HFFc6 (cell line): Measurements from ENCODE around the gene TMC6. TPM values are rescaled to one million over a fixed set of nuclear protein-coding genes. Genes with fewer than 3 reads are reported as not detected.

Experiments used
- DNase-seq: peaks from one replicate; pipeline ENCODE4 v3.0.0-alpha.2; 2018
- H3K27ac Mint-ChIP-seq: 2 replicates; pipeline ENCODE4 v1.8.0; 2020; ENCODE audit warnings: mild to moderate bottlenecking, mixed read lengths
- H3K27me3 Mint-ChIP-seq: 2 replicates; pipeline ENCODE4 v1.8.0; 2021; ENCODE audit warnings: mild to moderate bottlenecking, moderate library complexity, mixed read lengths; ENCODE audit not compliant: insufficient read depth
- H3K36me3 Mint-ChIP-seq: 2 replicates; pipeline ENCODE4 v1.8.0; 2021; ENCODE audit warnings: low read depth, mixed read lengths
- H3K4me1 Mint-ChIP-seq: 2 replicates; pipeline ENCODE4 v1.8.0; 2020; ENCODE audit warnings: low read depth, mixed read lengths
- H3K4me3 Mint-ChIP-seq: 2 replicates; pipeline ENCODE4 v1.8.0; 2020; ENCODE audit warnings: mild to moderate bottlenecking, moderate library complexity, mixed read lengths
- H3K9me3 Mint-ChIP-seq: 2 replicates; pipeline ENCODE4 v1.8.0; 2020; ENCODE audit warnings: mild to moderate bottlenecking, mixed read lengths
- total RNA-seq, 6 experiments: library from RNA; stranded (reverse); fragmentation: NEBNext Ultra II Directional; extraction: Animal tissue kit (Norgen Biotek cat#: 25700); gene quantifications; 2 replicates in 1 of 6; 3 replicates in 5 of 6; pipeline ENCODE4 v1.2.3, GENCODE V29; 2021
- TF ChIP-seq, protein P1 (sequence below): fragments of 200-600 bp; sonication (generic); IDR thresholded peaks from 2 replicates; pipeline ENCODE4 v1.5.0; 2021; ENCODE audit warnings: antibody characterized with exemption, mild to moderate bottlenecking

The TMC6 gene
- total RNA-seq, 6 experiments from 2014 or later, result 0.20 to 0.59 TPM; not detected in 4

DNA sequence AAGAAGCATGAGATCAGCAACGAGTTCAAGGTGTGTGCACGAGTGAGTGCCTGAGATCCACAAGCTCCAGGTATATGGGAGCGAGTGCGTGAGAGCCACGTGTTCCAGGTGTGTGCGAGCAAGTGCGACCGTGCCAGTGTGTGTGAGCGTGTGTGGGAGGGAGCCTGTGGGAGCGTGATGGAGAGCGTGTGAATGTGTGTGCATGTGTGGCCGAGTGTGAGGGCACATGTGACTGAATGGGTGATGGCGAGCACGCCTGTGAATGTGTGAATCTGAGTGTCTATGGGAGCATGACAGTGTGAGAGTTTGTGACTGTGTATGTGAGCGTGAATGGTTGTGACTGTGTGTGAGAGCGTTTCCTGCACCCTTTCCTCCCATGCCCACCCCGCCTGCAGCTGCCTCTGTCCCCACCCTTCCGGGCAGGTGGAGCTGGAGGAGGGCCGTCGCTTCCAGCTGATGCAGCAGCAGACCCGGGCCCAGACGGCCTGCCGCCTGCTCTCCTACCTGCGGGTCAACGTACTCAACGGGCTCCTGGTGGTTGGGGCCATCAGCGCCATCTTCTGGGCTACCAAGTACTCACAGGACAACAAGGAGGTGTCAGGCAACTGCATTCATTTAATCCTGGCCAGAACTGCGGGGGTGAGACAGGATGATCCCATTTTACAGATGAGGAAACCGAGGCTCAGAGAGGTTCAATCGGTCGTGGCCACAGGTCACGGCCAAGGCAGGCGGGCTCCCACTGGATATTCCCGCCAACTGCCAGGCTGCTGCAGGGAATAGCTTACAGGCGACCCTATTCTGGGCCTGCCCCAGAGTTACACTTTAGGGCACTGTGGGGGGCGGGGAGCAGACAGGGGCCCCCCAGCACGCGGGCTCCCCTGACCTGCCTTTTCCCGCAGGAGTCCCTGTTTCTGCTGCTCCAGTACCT, 5.7 kb upstream of the TMC6 start:
- no peaks in the 10 kb centered on the region for H3K9me3 Mint-ChIP-seq
- no peak overlapping the region for H3K4me3 Mint-ChIP-seq
- TF ChIP-seq, protein P1, sequence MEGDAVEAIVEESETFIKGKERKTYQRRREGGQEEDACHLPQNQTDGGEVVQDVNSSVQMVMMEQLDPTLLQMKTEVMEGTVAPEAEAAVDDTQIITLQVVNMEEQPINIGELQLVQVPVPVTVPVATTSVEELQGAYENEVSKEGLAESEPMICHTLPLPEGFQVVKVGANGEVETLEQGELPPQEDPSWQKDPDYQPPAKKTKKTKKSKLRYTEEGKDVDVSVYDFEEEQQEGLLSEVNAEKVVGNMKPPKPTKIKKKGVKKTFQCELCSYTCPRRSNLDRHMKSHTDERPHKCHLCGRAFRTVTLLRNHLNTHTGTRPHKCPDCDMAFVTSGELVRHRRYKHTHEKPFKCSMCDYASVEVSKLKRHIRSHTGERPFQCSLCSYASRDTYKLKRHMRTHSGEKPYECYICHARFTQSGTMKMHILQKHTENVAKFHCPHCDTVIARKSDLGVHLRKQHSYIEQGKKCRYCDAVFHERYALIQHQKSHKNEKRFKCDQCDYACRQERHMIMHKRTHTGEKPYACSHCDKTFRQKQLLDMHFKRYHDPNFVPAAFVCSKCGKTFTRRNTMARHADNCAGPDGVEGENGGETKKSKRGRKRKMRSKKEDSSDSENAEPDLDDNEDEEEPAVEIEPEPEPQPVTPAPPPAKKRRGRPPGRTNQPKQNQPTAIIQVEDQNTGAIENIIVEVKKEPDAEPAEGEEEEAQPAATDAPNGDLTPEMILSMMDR, result peak; percentile 64; the same call in 1 of the 2 replicates
- no peaks in the 10 kb centered on the region for H3K36me3 Mint-ChIP-seq
- H3K27ac Mint-ChIP-seq, result no peak overlapping the region
- H3K27me3 Mint-ChIP-seq, result peaks cover 20% of the 10 kb centered on the region
- DNase-seq, result no peak
- H3K4me1 Mint-ChIP-seq, result no peaks in the 10 kb centered on the region

DNA sequence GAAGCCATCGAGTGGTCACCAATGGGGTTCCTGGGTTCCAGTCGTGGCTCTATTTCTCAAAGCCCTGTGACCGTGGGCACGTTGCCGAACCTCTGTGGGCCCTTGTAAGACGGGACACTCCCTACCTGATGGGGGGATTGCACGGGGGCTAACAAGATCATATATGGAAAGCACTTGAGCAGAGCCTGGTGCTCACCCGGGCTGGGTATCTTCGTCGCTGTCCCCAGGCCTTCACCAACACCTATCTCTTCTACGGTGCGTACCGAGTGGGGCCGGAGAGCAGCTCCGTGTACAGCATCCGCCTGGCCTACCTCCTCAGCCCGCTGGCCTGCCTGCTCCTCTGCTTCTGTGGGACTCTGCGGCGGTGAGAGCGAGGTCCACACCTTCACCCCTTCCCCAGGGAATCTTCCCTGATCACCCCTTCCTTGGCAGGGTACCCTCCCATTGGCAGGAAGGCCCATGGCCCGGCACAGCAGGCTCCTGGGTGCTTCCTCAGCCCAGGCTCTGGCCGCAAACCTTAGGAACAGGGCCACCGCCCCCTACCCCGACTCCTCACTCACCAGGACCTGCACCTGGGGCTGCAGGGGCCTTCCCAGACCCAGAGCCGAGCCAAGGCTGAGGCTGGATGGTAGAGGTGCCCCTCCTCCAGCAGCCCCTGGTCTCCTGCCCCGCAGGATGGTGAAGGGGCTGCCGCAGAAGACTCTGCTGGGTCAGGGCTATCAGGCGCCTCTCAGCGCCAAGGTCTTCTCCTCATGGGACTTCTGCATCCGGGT, 4.8 kb upstream of the TMC6 start:
- H3K4me1 Mint-ChIP-seq, result 0 out of 2 replicates have a peak, but pooled peaks cover 5% of the 10 kb centered on the region
- H3K9me3 Mint-ChIP-seq, result no peaks in the 10 kb centered on the region
- no peak overlapping the region for H3K4me3 Mint-ChIP-seq
- H3K27ac Mint-ChIP-seq, result no peak overlapping the region
- no peak for DNase-seq
- no peaks in the 10 kb centered on the region for H3K36me3 Mint-ChIP-seq
- TF ChIP-seq, protein P1, result no peak
- peaks cover 25% of the 10 kb centered on the region for H3K27me3 Mint-ChIP-seq

DNA sequence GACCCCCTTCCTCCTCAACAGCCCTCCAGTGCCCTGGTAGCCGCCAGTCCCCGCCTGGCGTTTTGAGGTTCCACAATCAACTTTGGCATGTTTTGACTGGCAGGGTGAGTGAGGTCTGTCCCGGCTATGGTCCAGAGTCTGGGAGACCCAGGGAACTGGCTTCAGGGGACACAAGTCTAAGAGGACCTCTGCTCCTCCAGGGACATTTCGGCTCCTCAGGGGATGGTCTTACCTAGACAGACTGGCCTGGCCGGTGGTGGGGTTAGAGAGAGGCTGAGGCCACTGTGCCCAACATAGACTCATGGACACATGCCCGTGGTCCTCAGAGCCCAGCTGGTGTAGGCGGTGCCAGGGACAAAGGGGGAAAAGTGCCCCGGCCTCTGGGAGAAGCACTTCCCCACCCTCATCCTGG, 4.2 kb upstream of the TMC6 start:
- Mint-ChIP-seq H3K36me3 (no peaks in the 10 kb centered on the region), H3K27ac (no peak overlapping the region), H3K4me3 (no peak overlapping the region), H3K4me1 (0 out of 2 replicates have a peak, but pooled peaks cover 5% of the 10 kb centered on the region), H3K9me3 (no peaks in the 10 kb centered on the region), H3K27me3 (peaks cover 25% of the 10 kb centered on the region)
- no peak for DNase-seq
- TF ChIP-seq, protein P1, result no peak

DNA sequence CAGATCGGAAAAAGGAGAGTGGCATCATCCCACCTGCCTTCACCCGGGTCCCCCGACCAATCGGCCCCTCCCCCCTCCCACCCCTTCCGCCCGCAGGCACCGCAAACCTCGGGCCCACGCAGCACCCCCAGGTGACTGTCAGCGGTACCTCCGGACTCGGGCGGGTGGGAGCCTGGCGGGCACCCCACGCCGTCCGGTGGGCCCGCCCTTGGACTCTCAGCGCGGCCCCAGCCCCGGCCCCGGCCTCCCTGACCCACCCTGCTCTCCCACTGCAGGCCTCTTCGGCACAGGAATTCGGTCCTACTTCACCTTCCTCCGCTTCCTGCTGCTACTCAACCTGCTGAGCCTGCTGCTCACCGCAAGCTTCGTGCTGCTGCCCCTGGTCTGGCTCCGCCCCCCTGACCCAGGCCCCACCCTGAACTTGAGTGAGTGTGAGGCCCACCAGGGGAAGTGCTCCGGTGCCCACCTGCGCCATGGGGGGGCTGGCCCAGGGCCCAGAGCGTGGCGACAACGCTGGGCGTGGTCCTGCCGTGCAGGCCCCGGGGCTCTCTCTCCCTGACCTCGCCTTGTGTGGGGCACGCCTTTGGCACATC, 3.6 kb upstream of the TMC6 start:
- TF ChIP-seq, protein P1, result no peak; the same call in 1 of the 2 replicates
- peaks cover 29% of the 10 kb centered on the region for H3K27me3 Mint-ChIP-seq
- no peaks in the 10 kb centered on the region for H3K9me3 Mint-ChIP-seq
- no peaks in the 10 kb centered on the region for H3K36me3 Mint-ChIP-seq
- 0 out of 2 replicates have a peak, but pooled peaks cover 5% of the 10 kb centered on the region for H3K4me1 Mint-ChIP-seq
- no peak overlapping the region for H3K4me3 Mint-ChIP-seq
- no peak for DNase-seq
- no peak overlapping the region for H3K27ac Mint-ChIP-seq
